ENCODE measurements around the gene LRBA. TPM values are rescaled to one million over a fixed set of nuclear protein-coding genes. Genes with fewer than 3 reads are reported as not detected.

Gene LRBA
- total and polyA plus RNA-seq, 5 donors from 2014 or later, result 23.0 to 95.3 (median 25.4) TPM

DNA sequence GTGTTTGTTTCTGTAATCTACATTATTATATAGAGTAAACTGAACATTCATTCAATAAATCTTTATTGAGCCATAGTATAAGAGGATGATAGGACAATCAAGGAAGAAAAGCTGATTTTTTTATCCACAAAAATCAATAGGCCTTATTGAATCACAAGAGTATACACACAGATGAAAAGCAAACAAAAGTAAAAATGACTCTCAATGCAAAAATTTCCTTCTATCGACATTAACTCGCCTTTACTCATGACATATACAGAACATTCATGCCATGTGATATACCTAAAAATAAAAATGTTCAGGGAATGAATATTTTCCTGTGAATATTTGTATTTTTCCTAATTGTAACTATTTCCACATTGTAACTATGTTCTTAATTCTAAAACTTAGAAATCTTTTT lies 161.2 kb downstream of the LRBA start:
- Histone ChIP-seq H3K4me3 (ENCODE audit: low read depth, low read length) (no peak overlapping the region), H3K27me3 (ENCODE audit: control insufficient read depth, insufficient read depth, low read length) (no peaks in the 10 kb centered on the region), H3K36me3 (ENCODE audit: control insufficient read depth, insufficient read depth, low read length) (peaks cover 36% of the 10 kb centered on the region), H3K9me3 (ENCODE audit: control insufficient read depth in 2 of 2, low read length in 2 of 2) (no peaks in the 10 kb centered on the region), H3K4me1 (ENCODE audit: control insufficient read depth, insufficient read depth, low read length, poor library complexity, severe bottlenecking) (no peaks in the 10 kb centered on the region), H3K27ac (ENCODE audit: insufficient read depth, low read length, poor library complexity, severe bottlenecking) (no peak overlapping the region)
- H3K36me3 Mint-ChIP-seq, result peaks cover 26% of the 10 kb centered on the region
- DNase-seq (no peak), ATAC-seq (ENCODE audit: low read depth in 2 of 2) (no peak)
- peaks cover 0 to 14% (median 5%) of the 10 kb centered on the region in 4 donors for H3K4me1 Mint-ChIP-seq
- no peak overlapping the region for H3K4me3 Mint-ChIP-seq
- H3K27me3 Mint-ChIP-seq, result no peaks in the 10 kb centered on the region
- no peak overlapping the region for H3K27ac Mint-ChIP-seq
- no peaks in the 10 kb centered on the region for H3K9me3 Mint-ChIP-seq

DNA sequence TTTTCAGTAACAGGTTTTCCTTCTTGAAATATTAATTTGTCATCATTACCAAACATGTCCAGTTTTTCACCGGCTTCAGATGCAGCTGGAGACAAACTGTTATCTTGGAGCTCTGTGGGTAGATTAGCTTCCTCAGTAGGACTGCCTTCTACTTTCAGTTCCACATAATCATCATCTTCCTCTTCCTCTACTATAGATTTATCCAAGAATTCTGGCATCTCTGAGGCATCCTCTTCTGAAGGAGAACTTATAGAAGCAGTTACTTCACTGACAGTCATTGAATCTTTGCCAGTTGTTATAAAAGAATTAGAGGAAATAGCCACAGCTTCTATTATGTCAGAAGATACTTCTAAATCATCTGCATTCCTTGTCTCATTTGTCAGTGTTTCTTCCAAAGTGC lies 162.9 kb downstream of the LRBA start:
- Mint-ChIP-seq H3K4me1 (peaks cover 0 to 14% (median 5%) of the 10 kb centered on the region in 4 donors), H3K36me3 (peaks cover 35% of the 10 kb centered on the region), H3K9me3 (no peaks in the 10 kb centered on the region), H3K27ac (peak overlapping the region; percentile 9 to 57 (median 50)), H3K27me3 (no peaks in the 10 kb centered on the region), H3K4me3 (no peak overlapping the region)
- Histone ChIP-seq H3K27me3 (ENCODE audit: control insufficient read depth, insufficient read depth, low read length) (no peaks in the 10 kb centered on the region), H3K36me3 (ENCODE audit: control insufficient read depth, insufficient read depth, low read length) (peaks cover 46% of the 10 kb centered on the region), H3K9me3 (ENCODE audit: control insufficient read depth in 2 of 2, low read length in 2 of 2) (no peaks in the 10 kb centered on the region), H3K27ac (ENCODE audit: insufficient read depth, low read length, poor library complexity, severe bottlenecking) (no peak overlapping the region), H3K4me1 (ENCODE audit: control insufficient read depth, insufficient read depth, low read length, poor library complexity, severe bottlenecking) (no peaks in the 10 kb centered on the region), H3K4me3 (ENCODE audit: low read depth, low read length) (no peak overlapping the region)
- DNase-seq (no peak), ATAC-seq (ENCODE audit: low read depth in 2 of 2) (no peak)

DNA sequence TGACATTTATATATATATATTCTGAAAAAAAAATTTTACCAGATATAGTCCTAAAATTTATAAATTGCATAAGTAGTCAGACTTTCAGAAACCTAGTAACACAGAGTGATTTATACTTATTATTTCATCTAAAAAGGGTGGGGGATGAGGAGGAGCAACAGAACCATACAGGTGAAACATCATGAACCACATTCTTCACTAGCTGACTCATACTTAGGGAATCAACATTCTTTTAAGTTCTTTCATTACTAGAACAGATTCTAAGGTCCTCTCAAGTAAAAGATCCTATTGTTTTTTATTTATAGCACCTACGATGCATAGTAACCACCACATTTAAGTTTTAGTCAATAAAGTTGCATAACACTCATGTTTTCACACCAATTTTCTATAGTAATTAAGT lies 166.1 kb downstream of the LRBA start:
- no peak overlapping the region for H3K4me3 ChIP-seq (ENCODE audit: low read depth, low read length)
- no peak for ATAC-seq (ENCODE audit: low read depth in 2 of 2)
- Mint-ChIP-seq H3K27me3 (no peaks in the 10 kb centered on the region), H3K4me1 (peaks cover 0 to 9% (median 4%) of the 10 kb centered on the region in 4 donors), H3K36me3 (peaks cover 55% of the 10 kb centered on the region), H3K9me3 (no peaks in the 10 kb centered on the region), H3K27ac (no peak overlapping the region), H3K4me3 (no peak overlapping the region)
- no peak for DNase-seq
- no peaks in the 10 kb centered on the region for H3K27me3 ChIP-seq (ENCODE audit: control insufficient read depth, insufficient read depth, low read length)
- no peaks in the 10 kb centered on the region for H3K4me1 ChIP-seq (ENCODE audit: control insufficient read depth, insufficient read depth, low read length, poor library complexity, severe bottlenecking)
- H3K27ac ChIP-seq (ENCODE audit: insufficient read depth, low read length, poor library complexity, severe bottlenecking), result no peak overlapping the region
- no peaks in the 10 kb centered on the region for H3K9me3 ChIP-seq (ENCODE audit: control insufficient read depth in 2 of 2, low read length in 2 of 2)
- H3K36me3 ChIP-seq (ENCODE audit: control insufficient read depth, insufficient read depth, low read length), result peaks cover 56% of the 10 kb centered on the region

DNA sequence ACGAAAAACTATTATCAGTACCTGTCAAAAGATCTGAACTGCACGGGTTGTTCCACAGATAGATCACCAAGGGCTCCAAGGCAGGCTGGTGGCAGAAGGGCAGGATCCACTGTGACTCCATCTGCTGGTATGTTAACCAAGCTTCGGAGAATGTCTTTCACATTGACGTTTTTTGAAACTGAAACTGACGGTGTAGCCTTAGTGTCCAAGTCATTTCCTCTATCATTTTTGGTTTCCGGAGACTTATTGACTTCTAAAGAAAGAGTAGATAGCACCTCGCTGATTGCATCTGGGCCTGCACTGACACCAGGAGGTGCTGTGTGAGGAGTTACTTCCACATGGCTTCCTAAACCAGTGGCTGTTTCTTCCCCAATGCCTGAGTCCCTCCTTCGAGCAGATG lies 186.9 kb downstream of the LRBA start:
- H3K27me3 ChIP-seq (ENCODE audit: control insufficient read depth, insufficient read depth, low read length), result no peaks in the 10 kb centered on the region
- peaks cover 8% of the 10 kb centered on the region for H3K36me3 ChIP-seq (ENCODE audit: control insufficient read depth, insufficient read depth, low read length)
- H3K9me3 Mint-ChIP-seq, result peaks cover 0 to 1% (median 0%) of the 10 kb centered on the region in 7 donors
- peak overlapping the region; percentile 78 to 92 (median 89) for H3K27ac Mint-ChIP-seq
- H3K27ac ChIP-seq (ENCODE audit: insufficient read depth, low read length, poor library complexity, severe bottlenecking), result peak overlapping the region; percentile 75
- H3K4me1 Mint-ChIP-seq, result peaks cover 33 to 57% (median 44%) of the 10 kb centered on the region in 4 donors
- H3K4me3 Mint-ChIP-seq, result peak overlapping the region; percentile 72 to 83 (median 82)
- DNase-seq, result peak; percentile 32 to 89 (median 73)
- peak overlapping the region; percentile 83 for H3K4me3 ChIP-seq (ENCODE audit: low read depth, low read length)
- peaks cover 46% of the 10 kb centered on the region for H3K36me3 Mint-ChIP-seq
- no peaks in the 10 kb centered on the region for H3K9me3 ChIP-seq (ENCODE audit: control insufficient read depth in 2 of 2, low read length in 2 of 2)
- ATAC-seq (ENCODE audit: low read depth in 2 of 2), result peak; percentile 93 to 94
- H3K27me3 Mint-ChIP-seq, result no peaks in the 10 kb centered on the region
- H3K4me1 ChIP-seq (ENCODE audit: control insufficient read depth, insufficient read depth, low read length, poor library complexity, severe bottlenecking), result peaks cover 3% of the 10 kb centered on the region

DNA sequence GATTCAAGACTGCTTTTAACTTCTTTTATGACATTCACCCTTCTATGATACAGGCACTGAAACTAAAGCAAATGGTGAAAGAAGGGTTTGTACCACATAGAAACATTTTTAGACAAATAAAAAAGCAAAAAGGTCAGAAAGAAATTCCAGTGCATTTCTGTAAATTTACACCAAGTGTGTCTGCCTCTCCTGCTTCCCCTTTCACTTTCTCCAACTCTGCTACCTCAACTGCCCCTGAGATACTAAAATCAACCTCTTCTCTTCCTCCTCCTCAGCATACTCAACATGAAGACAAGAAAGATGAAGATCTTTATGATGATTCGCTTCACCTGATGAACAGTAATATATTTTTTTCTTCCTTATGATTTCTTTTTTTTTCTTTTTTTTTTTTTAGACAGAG lies 187.9 kb downstream of the LRBA start:
- Histone ChIP-seq H3K4me1 (ENCODE audit: control insufficient read depth, insufficient read depth, low read length, poor library complexity, severe bottlenecking) (peaks cover 3% of the 10 kb centered on the region), H3K4me3 (ENCODE audit: low read depth, low read length) (peak overlapping the region; percentile 68), H3K36me3 (ENCODE audit: control insufficient read depth, insufficient read depth, low read length) (peaks cover 8% of the 10 kb centered on the region), H3K9me3 (ENCODE audit: control insufficient read depth in 2 of 2, low read length in 2 of 2) (no peaks in the 10 kb centered on the region), H3K27me3 (ENCODE audit: control insufficient read depth, insufficient read depth, low read length) (no peaks in the 10 kb centered on the region), H3K27ac (ENCODE audit: insufficient read depth, low read length, poor library complexity, severe bottlenecking) (peak overlapping the region; percentile 75)
- Mint-ChIP-seq H3K9me3 (peaks cover 0 to 1% (median 0%) of the 10 kb centered on the region in 7 donors), H3K36me3 (peaks cover 46% of the 10 kb centered on the region), H3K27me3 (no peaks in the 10 kb centered on the region), H3K4me1 (peaks cover 34 to 57% (median 44%) of the 10 kb centered on the region in 4 donors), H3K27ac (peak overlapping the region; percentile 0 to 89 (median 78)), H3K4me3 (peak overlapping the region; percentile 13 to 89 (median 53))
- no peak for DNase-seq
- ATAC-seq (ENCODE audit: low read depth in 2 of 2), result no peak

DNA sequence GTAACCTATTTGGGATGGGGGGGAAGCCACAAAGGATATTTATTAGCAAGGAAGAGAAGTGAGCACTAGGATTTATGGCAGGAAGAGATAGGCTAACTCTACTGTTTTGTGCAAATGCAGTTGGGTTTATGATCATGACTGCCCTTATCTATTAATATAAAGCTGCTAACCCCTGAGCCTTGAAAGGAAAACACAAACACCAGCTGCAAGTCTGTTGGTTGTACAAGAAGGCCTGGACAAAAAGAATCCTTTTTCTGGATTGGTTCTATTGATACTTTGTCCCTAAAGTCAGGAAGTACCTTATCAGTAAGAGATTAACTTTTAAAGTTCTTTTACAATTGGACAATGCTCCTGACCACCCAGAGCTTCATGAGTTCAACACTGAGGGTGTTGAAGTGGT lies 188.8 kb downstream of the LRBA start:
- peaks cover 41 to 63% (median 47%) of the 10 kb centered on the region in 4 donors for H3K4me1 Mint-ChIP-seq
- H3K9me3 Mint-ChIP-seq, result peaks cover 0 to 1% (median 0%) of the 10 kb centered on the region in 7 donors
- no peaks in the 10 kb centered on the region for H3K27me3 Mint-ChIP-seq
- peaks cover 46% of the 10 kb centered on the region for H3K36me3 Mint-ChIP-seq
- Histone ChIP-seq H3K27ac (ENCODE audit: insufficient read depth, low read length, poor library complexity, severe bottlenecking) (no peak overlapping the region), H3K9me3 (ENCODE audit: control insufficient read depth in 2 of 2, low read length in 2 of 2) (no peaks in the 10 kb centered on the region), H3K4me3 (ENCODE audit: low read depth, low read length) (peak overlapping the region; percentile 68), H3K36me3 (ENCODE audit: control insufficient read depth, insufficient read depth, low read length) (peaks cover 8% of the 10 kb centered on the region), H3K27me3 (ENCODE audit: control insufficient read depth, insufficient read depth, low read length) (no peaks in the 10 kb centered on the region), H3K4me1 (ENCODE audit: control insufficient read depth, insufficient read depth, low read length, poor library complexity, severe bottlenecking) (peaks cover 3% of the 10 kb centered on the region)
- no peak for ATAC-seq (ENCODE audit: low read depth in 2 of 2)
- DNase-seq, result no peak
- peak overlapping the region in 2 of 4 donors; percentile 69 to 89 for H3K4me3 Mint-ChIP-seq
- H3K27ac Mint-ChIP-seq, result peak overlapping the region; percentile 0 to 78 (median 22)

DNA sequence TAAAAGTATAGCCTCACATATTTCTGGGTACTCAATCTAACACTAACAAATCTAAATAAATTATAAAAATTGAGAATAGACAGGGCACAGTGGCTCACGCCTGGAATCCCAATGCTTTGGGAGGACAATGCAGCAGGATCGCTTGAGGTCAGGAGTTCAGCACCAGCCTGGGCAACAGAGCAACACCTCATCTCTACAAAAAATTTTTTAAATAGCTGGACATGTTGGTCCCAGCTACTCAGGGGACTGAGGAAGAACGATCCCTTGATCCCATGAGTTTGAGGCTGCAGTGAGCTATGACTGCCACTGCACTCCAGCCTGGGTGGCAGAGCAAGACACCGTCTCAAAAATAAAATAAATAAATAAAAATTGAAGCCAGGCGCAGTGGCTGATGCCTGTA lies 192.7 kb downstream of the LRBA start:
- Mint-ChIP-seq H3K4me1 (peaks cover 29 to 48% (median 32%) of the 10 kb centered on the region in 4 donors), H3K27ac (no peak overlapping the region), H3K4me3 (no peak overlapping the region), H3K27me3 (no peaks in the 10 kb centered on the region), H3K9me3 (peaks cover 0 to 1% (median 0%) of the 10 kb centered on the region in 7 donors), H3K36me3 (peaks cover 41% of the 10 kb centered on the region)
- no peak overlapping the region for H3K27ac ChIP-seq (ENCODE audit: insufficient read depth, low read length, poor library complexity, severe bottlenecking)
- no peaks in the 10 kb centered on the region for H3K9me3 ChIP-seq (ENCODE audit: control insufficient read depth in 2 of 2, low read length in 2 of 2)
- ATAC-seq (ENCODE audit: low read depth in 2 of 2) (no peak), DNase-seq (no peak)
- H3K4me1 ChIP-seq (ENCODE audit: control insufficient read depth, insufficient read depth, low read length, poor library complexity, severe bottlenecking), result no peaks in the 10 kb centered on the region
- peaks cover 6% of the 10 kb centered on the region for H3K36me3 ChIP-seq (ENCODE audit: control insufficient read depth, insufficient read depth, low read length)
- no peak overlapping the region for H3K4me3 ChIP-seq (ENCODE audit: low read depth, low read length)
- H3K27me3 ChIP-seq (ENCODE audit: control insufficient read depth, insufficient read depth, low read length), result no peaks in the 10 kb centered on the region

DNA sequence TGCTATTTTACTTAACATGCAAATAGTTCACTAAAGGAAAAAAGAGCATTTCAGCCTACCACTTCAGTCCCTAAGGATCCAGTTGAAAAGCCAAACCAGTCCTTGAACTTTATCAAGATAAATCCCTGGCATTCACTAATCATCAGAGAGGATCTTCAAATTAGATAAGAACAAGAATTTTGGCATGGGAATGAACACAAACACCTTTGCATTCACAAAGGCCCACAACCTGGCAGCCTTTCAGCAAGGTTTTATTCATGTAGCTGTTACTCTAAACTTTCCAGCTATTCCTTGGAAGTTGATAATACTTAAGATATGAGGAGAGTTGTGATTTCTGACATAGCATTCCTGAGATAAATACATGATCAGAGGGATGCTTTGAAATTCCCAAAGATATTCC lies 193.4 kb downstream of the LRBA start:
- no peaks in the 10 kb centered on the region for H3K27me3 ChIP-seq (ENCODE audit: control insufficient read depth, insufficient read depth, low read length)
- peaks cover 11% of the 10 kb centered on the region for H3K36me3 ChIP-seq (ENCODE audit: control insufficient read depth, insufficient read depth, low read length)
- H3K9me3 ChIP-seq (ENCODE audit: control insufficient read depth in 2 of 2, low read length in 2 of 2), result peaks cover 4% of the 10 kb centered on the region in 2 experiments
- H3K36me3 Mint-ChIP-seq, result peaks cover 37% of the 10 kb centered on the region
- ATAC-seq (ENCODE audit: low read depth in 2 of 2) (no peak), DNase-seq (no peak)
- no peak overlapping the region for H3K27ac Mint-ChIP-seq
- H3K4me1 Mint-ChIP-seq, result peaks cover 25 to 40% (median 25%) of the 10 kb centered on the region in 4 donors
- peaks cover 0 to 3% (median 0%) of the 10 kb centered on the region in 7 donors for H3K9me3 Mint-ChIP-seq
- no peaks in the 10 kb centered on the region for H3K27me3 Mint-ChIP-seq
- H3K4me3 ChIP-seq (ENCODE audit: low read depth, low read length), result no peak overlapping the region
- H3K4me1 ChIP-seq (ENCODE audit: control insufficient read depth, insufficient read depth, low read length, poor library complexity, severe bottlenecking), result no peaks in the 10 kb centered on the region
- H3K4me3 Mint-ChIP-seq, result no peak overlapping the region
- H3K27ac ChIP-seq (ENCODE audit: insufficient read depth, low read length, poor library complexity, severe bottlenecking), result no peak overlapping the region

All from CD4-positive, CD25-positive, alpha-beta regulatory T cell (primary cell).